Liver (tissue), 9 donors: ENCODE results near the gene EYA3. TPM values are rescaled to one million over a fixed set of nuclear protein-coding genes. Genes with fewer than 3 reads are reported as not detected.
"Not testable (repeated sequence)": the region's sequence is repeated elsewhere in the genome, so short reads cannot be mapped to it uniquely, and the experiment has no call there.

Experiments used
- DNase-seq: peaks from one replicate; pipeline ENCODE4 v3.0.0-alpha.2; 2017; ENCODE audit warnings: low spot score
- H3K27ac ChIP-seq, 2 donors: one replicate each; pipeline ENCODE4 v1.7.0; 2013; ENCODE audit warnings: inconsistent platforms in 2 of 2, low read length in 2 of 2, control low read depth in 1 of 2, low read depth in 1 of 2, mild to moderate bottlenecking in 1 of 2
- H3K27me3 ChIP-seq, 4 donors: one replicate each; pipeline versions ENCODE4 v1.6.1 to v1.7.0; 2013; ENCODE audit warnings: low read length in 3 of 4, inconsistent platforms in 1 of 4, mild to moderate bottlenecking in 1 of 4, moderate library complexity in 1 of 4; ENCODE audit not compliant: control insufficient read depth in 4 of 4, insufficient read depth in 4 of 4
- H3K36me3 ChIP-seq, 4 donors: one replicate each; pipeline versions ENCODE4 v1.6.1 to v1.7.0; 2013; ENCODE audit warnings: low read length in 3 of 4, mild to moderate bottlenecking in 3 of 4, low read depth in 1 of 4, moderate library complexity in 1 of 4; ENCODE audit not compliant: control insufficient read depth in 4 of 4, insufficient read depth in 3 of 4
- H3K4me1 ChIP-seq, 4 donors: one replicate each; pipeline versions ENCODE4 v1.6.1 to v1.7.0; 2013; ENCODE audit warnings: low read length in 3 of 4, mild to moderate bottlenecking in 3 of 4, moderate library complexity in 1 of 4; ENCODE audit not compliant: control insufficient read depth in 4 of 4, insufficient read depth in 4 of 4
- H3K4me3 ChIP-seq, 3 donors: one replicate each; pipeline versions ENCODE4 v1.6.1 to v1.7.0; 2013; ENCODE audit warnings: low read length in 3 of 3, control low read depth in 1 of 3, low read depth in 1 of 3, mild to moderate bottlenecking in 1 of 3
- H3K9ac ChIP-seq, 2 donors: one replicate each; pipeline ENCODE4 v1.7.0; 2013; ENCODE audit warnings: low read length in 2 of 2, mild to moderate bottlenecking in 2 of 2, moderate library complexity in 2 of 2, control low read depth in 1 of 2, low read depth in 1 of 2
- H3K9me3 ChIP-seq, 4 donors: one replicate each; pipeline versions ENCODE4 v1.6.1 to v1.7.0; 2013; ENCODE audit warnings: low read length in 3 of 4; ENCODE audit not compliant: control insufficient read depth in 4 of 4
- EGR1 ChIP-seq, 2 donors: IDR thresholded peaks; 2 replicates each; pipeline ENCODE4 v1.6.1; 2016 to 2018; ENCODE audit warnings: antibody characterized with exemption in 2 of 2, low read depth in 2 of 2
- GABPA ChIP-seq, 2 donors: IDR thresholded peaks in 1 of 2; conservative IDR thresholded peaks in 1 of 2; 2 replicates each; pipeline ENCODE4 v1.6.1; 2016; ENCODE audit warnings: antibody characterized with exemption in 2 of 2, mild to moderate bottlenecking in 1 of 2, moderate library complexity in 1 of 2
- HNF4A ChIP-seq, 2 donors: conservative IDR thresholded peaks; 2 replicates each; pipeline ENCODE4 v1.6.1; 2016; ENCODE audit warnings: antibody characterized with exemption in 2 of 2, mild to moderate bottlenecking in 2 of 2
- HNF4G ChIP-seq: IDR thresholded peaks from 2 replicates; pipeline ENCODE4 v1.6.1; 2016; ENCODE audit warnings: antibody characterized with exemption
- JUND ChIP-seq, 2 donors: IDR thresholded peaks; 2 replicates each; pipeline ENCODE4 v1.6.1; 2016; ENCODE audit warnings: antibody characterized with exemption in 2 of 2
- NR2F2 ChIP-seq: IDR thresholded peaks from 2 replicates; pipeline ENCODE4 v1.6.1; 2016; ENCODE audit warnings: antibody characterized with exemption
- WGBS: extraction: QIAGEN DNeasy Blood & Tissue Kit; methylation state at CpG from one replicate; pipeline ENCODE4 v1.1.7; 2013; 5-methylcytosine and 5-hydroxymethylcytosine counted together
- polyA plus RNA-seq, 2 donors: library from polyadenylated mRNA; stranded (reverse) in 1 of 2; unstranded in 1 of 2; fragments of 200-250 nt in 1 of 2; fragments of >200 nt in 1 of 2; fragmentation: Nextera tagmentation in 1 of 2; extraction: Ambion mirVana in 1 of 2; gene quantifications; one replicate each; pipeline versions ENCODE4 v1.2.1 to v1.2.3, GENCODE V29; 2013 to 2015
- total RNA-seq, 2 donors: library from RNA; depleted of rRNA; stranded (reverse); fragments of >200 nt; gene quantifications; one replicate each; pipeline ENCODE4 v1.2.3, GENCODE V29; 2014
- TF ChIP-seq, protein P1 (sequence below): IDR thresholded peaks from 2 replicates; pipeline ENCODE4 v1.6.1; 2016; ENCODE audit warnings: antibody characterized with exemption, mild to moderate bottlenecking
- TF ChIP-seq, protein P2 (sequence below): IDR thresholded peaks from 2 replicates; pipeline ENCODE4 v1.6.1; 2016; ENCODE audit warnings: antibody characterized with exemption
- donor health status: healthy.
- donor health status: healthy.
- donor health status: healthy.
- donor health status: healthy.
- donor health status: healthy.

The EYA3 gene
- total and polyA plus RNA-seq, 4 donors: 3.6 to 12.6 (median 6.0) TPM

DNA sequence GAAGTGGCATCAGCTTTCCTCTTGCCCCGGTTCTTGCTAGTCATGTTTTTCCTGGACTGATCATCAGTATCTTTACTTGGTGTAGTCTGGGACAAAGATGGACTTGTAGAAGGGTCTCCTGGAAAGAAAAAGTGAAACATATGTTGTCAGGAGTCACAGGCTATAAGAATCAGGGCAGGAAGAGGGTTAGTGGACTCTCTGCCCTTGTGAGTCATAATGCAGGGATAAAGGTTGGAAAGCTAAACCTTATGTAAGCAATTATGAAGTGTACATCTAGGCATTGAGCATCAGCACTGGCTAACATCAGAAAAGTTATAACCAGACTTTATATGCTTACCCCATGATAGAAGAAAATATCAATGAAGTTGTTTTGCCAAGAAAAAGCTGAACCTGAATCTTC lies 77.4 kb downstream of the EYA3 start:
- Histone ChIP-seq H3K27ac (no peak overlapping the region), H3K9ac (no peak overlapping the region), H3K4me3 (no peak overlapping the region), H3K36me3 (peaks cover 2 to 27% (median 22%) of the 10 kb centered on the region in 4 donors), H3K4me1 (no peaks in the 10 kb centered on the region), H3K9me3 (no peaks in the 10 kb centered on the region), H3K27me3 (no peaks in the 10 kb centered on the region)
- WGBS: 88% methylated on average over 1 of the region's 1 CpG
- TF ChIP-seq HNF4A (conservative IDR thresholded peaks at IDR 0.05) (no peak), JUND (IDR thresholded peaks at IDR 0.05) (no peak), HNF4G (no peak), NR2F2 (no peak), GABPA (IDR thresholded peaks at IDR 0.05 in 1 of 2, conservative IDR thresholded peaks at IDR 0.05 in 1 of 2) (no peak)
- TF ChIP-seq, protein P1, sequence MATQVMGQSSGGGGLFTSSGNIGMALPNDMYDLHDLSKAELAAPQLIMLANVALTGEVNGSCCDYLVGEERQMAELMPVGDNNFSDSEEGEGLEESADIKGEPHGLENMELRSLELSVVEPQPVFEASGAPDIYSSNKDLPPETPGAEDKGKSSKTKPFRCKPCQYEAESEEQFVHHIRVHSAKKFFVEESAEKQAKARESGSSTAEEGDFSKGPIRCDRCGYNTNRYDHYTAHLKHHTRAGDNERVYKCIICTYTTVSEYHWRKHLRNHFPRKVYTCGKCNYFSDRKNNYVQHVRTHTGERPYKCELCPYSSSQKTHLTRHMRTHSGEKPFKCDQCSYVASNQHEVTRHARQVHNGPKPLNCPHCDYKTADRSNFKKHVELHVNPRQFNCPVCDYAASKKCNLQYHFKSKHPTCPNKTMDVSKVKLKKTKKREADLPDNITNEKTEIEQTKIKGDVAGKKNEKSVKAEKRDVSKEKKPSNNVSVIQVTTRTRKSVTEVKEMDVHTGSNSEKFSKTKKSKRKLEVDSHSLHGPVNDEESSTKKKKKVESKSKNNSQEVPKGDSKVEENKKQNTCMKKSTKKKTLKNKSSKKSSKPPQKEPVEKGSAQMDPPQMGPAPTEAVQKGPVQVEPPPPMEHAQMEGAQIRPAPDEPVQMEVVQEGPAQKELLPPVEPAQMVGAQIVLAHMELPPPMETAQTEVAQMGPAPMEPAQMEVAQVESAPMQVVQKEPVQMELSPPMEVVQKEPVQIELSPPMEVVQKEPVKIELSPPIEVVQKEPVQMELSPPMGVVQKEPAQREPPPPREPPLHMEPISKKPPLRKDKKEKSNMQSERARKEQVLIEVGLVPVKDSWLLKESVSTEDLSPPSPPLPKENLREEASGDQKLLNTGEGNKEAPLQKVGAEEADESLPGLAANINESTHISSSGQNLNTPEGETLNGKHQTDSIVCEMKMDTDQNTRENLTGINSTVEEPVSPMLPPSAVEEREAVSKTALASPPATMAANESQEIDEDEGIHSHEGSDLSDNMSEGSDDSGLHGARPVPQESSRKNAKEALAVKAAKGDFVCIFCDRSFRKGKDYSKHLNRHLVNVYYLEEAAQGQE: no peak
- TF ChIP-seq, protein P2, sequence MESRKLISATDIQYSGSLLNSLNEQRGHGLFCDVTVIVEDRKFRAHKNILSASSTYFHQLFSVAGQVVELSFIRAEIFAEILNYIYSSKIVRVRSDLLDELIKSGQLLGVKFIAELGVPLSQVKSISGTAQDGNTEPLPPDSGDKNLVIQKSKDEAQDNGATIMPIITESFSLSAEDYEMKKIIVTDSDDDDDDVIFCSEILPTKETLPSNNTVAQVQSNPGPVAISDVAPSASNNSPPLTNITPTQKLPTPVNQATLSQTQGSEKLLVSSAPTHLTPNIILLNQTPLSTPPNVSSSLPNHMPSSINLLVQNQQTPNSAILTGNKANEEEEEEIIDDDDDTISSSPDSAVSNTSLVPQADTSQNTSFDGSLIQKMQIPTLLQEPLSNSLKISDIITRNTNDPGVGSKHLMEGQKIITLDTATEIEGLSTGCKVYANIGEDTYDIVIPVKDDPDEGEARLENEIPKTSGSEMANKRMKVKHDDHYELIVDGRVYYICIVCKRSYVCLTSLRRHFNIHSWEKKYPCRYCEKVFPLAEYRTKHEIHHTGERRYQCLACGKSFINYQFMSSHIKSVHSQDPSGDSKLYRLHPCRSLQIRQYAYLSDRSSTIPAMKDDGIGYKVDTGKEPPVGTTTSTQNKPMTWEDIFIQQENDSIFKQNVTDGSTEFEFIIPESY: no peak
- no peak for DNase-seq

- H3K9me3 ChIP-seq, H3K9ac ChIP-seq, H3K4me1 ChIP-seq, H3K27me3 ChIP-seq, H3K4me3 ChIP-seq, DNase-seq, H3K27ac ChIP-seq: not testable (repeated sequence)
- peaks cover 2 to 22% (median 15%) of the 10 kb centered on the region in 4 donors for H3K36me3 ChIP-seq
- 95% methylated on average over 8 of the region's 8 CpGs for WGBS
These were observed 85.3 kb downstream of the EYA3 start for GRCh38 chr1:28003117-28003516.

DNA sequence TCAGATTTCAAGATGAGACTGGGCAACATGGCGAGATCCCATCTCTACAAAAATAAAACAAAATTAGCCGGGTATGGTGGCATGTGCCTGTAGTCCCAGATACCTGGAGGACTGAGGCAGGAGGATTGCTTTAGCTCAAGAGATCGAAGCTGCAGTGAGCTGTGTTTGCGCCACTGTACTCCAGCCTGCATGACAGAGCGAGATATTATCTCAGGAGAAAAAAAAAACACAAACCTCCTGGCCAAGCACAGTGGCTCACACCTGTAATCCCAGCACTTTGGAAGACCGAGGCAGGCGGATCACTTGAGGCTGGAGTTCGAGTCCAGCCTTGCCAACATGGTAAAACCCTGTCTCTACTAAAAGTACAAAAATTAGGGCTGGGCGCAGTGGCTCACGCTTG lies 85.8 kb downstream of the EYA3 start:
- no peak overlapping the region for H3K4me3 ChIP-seq
- no peaks in the 10 kb centered on the region for H3K9me3 ChIP-seq
- H3K27me3 ChIP-seq: no peaks in the 10 kb centered on the region
- peaks cover 2 to 28% (median 18%) of the 10 kb centered on the region in 4 donors for H3K36me3 ChIP-seq
- TF ChIP-seq GABPA (IDR thresholded peaks at IDR 0.05 in 1 of 2, conservative IDR thresholded peaks at IDR 0.05 in 1 of 2) (no peak), EGR1 (IDR thresholded peaks at IDR 0.05; ENCODE audit: low read depth in 2 of 2) (no peak)
- 97% methylated on average over 10 of the region's 10 CpGs for WGBS
- DNase-seq: no peak
- H3K4me1 ChIP-seq: no peaks in the 10 kb centered on the region
- H3K9ac ChIP-seq: no peak overlapping the region
- no peak overlapping the region for H3K27ac ChIP-seq
